Renal cortical epithelial cell (primary cell): ENCODE results near the gene PPP1R3D. TPM values are rescaled to one million over a fixed set of nuclear protein-coding genes. Genes with fewer than 3 reads are reported as not detected.

Experiments
- DNase-seq: peaks from one replicate; pipeline ENCODE4 v3.0.0-alpha.2; 2011; ENCODE audit warnings: low read depth
- total RNA-seq: library from RNA; depleted of rRNA; stranded (reverse); fragments of >200 nt; gene quantifications from 2 replicates; pipeline ENCODE4 v1.2.3, GENCODE V29; 2014

Gene PPP1R3D
- total RNA-seq, 1 donor from 2014 or later = 7.4 TPM

- peak; percentile 60 for DNase-seq
Observed at GRCh38 chr20:59948828-59949720, 9.0 kb upstream of the PPP1R3D start.

GRCh38 chr20:59948212-59948611 is 8.1 kb upstream of the PPP1R3D start:
- no peak for DNase-seq

- DNase-seq = no peak
Observed at GRCh38 chr20:59947376-59947775, 7.3 kb upstream of the PPP1R3D start.

GRCh38 chr20:59945731-59946130 is 5.6 kb upstream of the PPP1R3D start:
- DNase-seq = no peak

GRCh38 chr20:59945175-59945574 is 5.1 kb upstream of the PPP1R3D start:
- no peak for DNase-seq

- DNase-seq = no peak
Observed at GRCh38 chr20:59944726-59945125, 4.6 kb upstream of the PPP1R3D start.

GRCh38 chr20:59942245-59942644 is 2.1 kb upstream of the PPP1R3D start:
- no peak for DNase-seq

GRCh38 chr20:59940956-59941294 is 820 bp upstream of the PPP1R3D start:
- no peak for DNase-seq

GRCh38 chr20:59939879-59940128 is 301 bp downstream of the PPP1R3D start:
- DNase-seq = no peak

- no peak for DNase-seq
Observed at GRCh38 chr20:59939052-59939878, 840 bp downstream of the PPP1R3D start.

GRCh38 chr20:59938696-59939051 is 1.4 kb downstream of the PPP1R3D start:
- peak; percentile 30 for DNase-seq

- peak; percentile 53 for DNase-seq
Observed at GRCh38 chr20:59938221-59938620, 1.9 kb downstream of the PPP1R3D start.

- DNase-seq = no peak
Observed at GRCh38 chr20:59937150-59937549, 3.0 kb downstream of the PPP1R3D start.

- DNase-seq = no peak
Observed at GRCh38 chr20:59936409-59936808, 3.7 kb downstream of the PPP1R3D start.

GRCh38 chr20:59935457-59936185 is 4.5 kb downstream of the PPP1R3D start:
- DNase-seq = no peak

- peak; percentile 13 for DNase-seq
Observed at GRCh38 chr20:59933849-59934585, 6.1 kb downstream of the PPP1R3D start.

GRCh38 chr20:59933296-59933848 is 6.7 kb downstream of the PPP1R3D start, which contains the start of gene SYCP2:
TSS of gene SYCP2 (minus strand) at chr20:59933637. CDS start at chr20:59922413, 11,224 bp downstream.
- DNase-seq = no peak

- DNase-seq = no peak
Observed at GRCh38 chr20:59932616-59933295, 7.3 kb downstream of the PPP1R3D start.

- no peak for DNase-seq
Observed at GRCh38 chr20:59931511-59932312, 8.4 kb downstream of the PPP1R3D start.

GRCh38 chr20:59925899-59926298 is 14.2 kb downstream of the PPP1R3D start:
- no peak for DNase-seq
